GM12878 (cell line): Measurements from ENCODE around the gene LRRTM3. TPM values are rescaled to one million over a fixed set of nuclear protein-coding genes. Genes with fewer than 3 reads are reported as not detected.

Experiments used
- ATAC-seq: fragments of 200-7000 bp; cut with Tn5 transposase; 3 replicates; pipeline ENCODE4 v1.9.1; 2020; ENCODE audit warnings: mild to moderate bottlenecking, moderate library complexity
- BruUV-seq: library from RNA; stranded (reverse); fragments of 400-500 nt; replicated peaks from 2 replicates; lab custom pipeline; 2021; lab: Mats Ljungman, UMichigan
- CTCF ChIA-PET: fragments of 300-600 bp; sonication (Branson Sonifier 250); formaldehyde crosslinking; extraction: SDS; loops from one replicate; lab custom pipeline; 2021; ENCODE audit warnings: inconsistent platforms; lab: Yijun Ruan, JAX
- POLR2A ChIA-PET: fragments of 350-600 bp; formaldehyde crosslinking; extraction: SDS; loops from one replicate; lab custom pipeline; 2021; ENCODE audit warnings: inconsistent platforms; lab: Charles Lee
- RAD21 ChIA-PET: fragments of 300-600 bp; sonication (Branson Sonifier 250); formaldehyde crosslinking; loops from one replicate; lab custom pipeline; 2023; ENCODE audit warnings: antibody characterized with exemption; ENCODE audit not compliant: unreplicated experiment; lab: Charles Lee
- SMC1A ChIA-PET: fragments of 300-600 bp; sonication (Branson Sonifier 250); formaldehyde crosslinking; loops from one replicate; lab custom pipeline; 2023; ENCODE audit not compliant: unreplicated experiment, uncharacterized antibody; lab: Charles Lee
- DNase-seq: peaks from one replicate; pipeline ENCODE4 v3.0.0-alpha.2; 2011; ENCODE audit warnings: low read depth, low spot score
- FAIRE-seq: peaks from 3 replicates; lab custom pipeline; 2011; peaks lifted over from hg19 to GRCh38; lab: Jason Lieb, UNC
- H2AFZ ChIP-seq: 2 replicates; pipeline ENCODE4 v1.6.0; 2011; ENCODE audit warnings: low read depth, low read length, control low read depth; ENCODE audit not compliant: control insufficient read depth
- H3K27ac ChIP-seq: 2 replicates; pipeline ENCODE4 v1.5.1; 2011; ENCODE audit warnings: control low read depth; ENCODE audit not compliant: control insufficient read depth, insufficient read depth
- H3K27me3 ChIP-seq, 2 experiments: replicated peaks in 1 of 2; 2 replicates each; pipeline versions ENCODE4 v1.6.0 to v1.6.1; 2011; ENCODE audit warnings: low read length in 1 of 2; ENCODE audit not compliant: control insufficient read depth in 2 of 2, insufficient read depth in 2 of 2
- H3K36me3 ChIP-seq, 2 experiments: 2 replicates each; pipeline ENCODE4 v1.5.1; 2011; ENCODE audit warnings: low read length in 1 of 2; ENCODE audit not compliant: control insufficient read depth in 2 of 2, insufficient read depth in 2 of 2
- H3K4me1 ChIP-seq: 2 replicates; pipeline ENCODE4 v1.6.1; 2011; ENCODE audit warnings: mild to moderate bottlenecking, low read length, moderate library complexity, mixed read lengths; ENCODE audit not compliant: control insufficient read depth, insufficient read depth
- H3K4me2 ChIP-seq: 2 replicates; pipeline ENCODE4 v1.6.0; 2011; ENCODE audit warnings: control low read depth; ENCODE audit not compliant: control insufficient read depth, insufficient read depth
- H3K4me3 ChIP-seq: fragments of 200-600 bp; sonication (generic); 2 replicates; pipeline ENCODE4 v1.5.1; 2016
- H3K79me2 ChIP-seq: 2 replicates; pipeline ENCODE4 v1.6.0; 2011; ENCODE audit warnings: low read length; ENCODE audit not compliant: control insufficient read depth, insufficient read depth
- H3K9ac ChIP-seq: 2 replicates; pipeline ENCODE4 v1.8.0; 2011; ENCODE audit warnings: low read length, control low read depth, mixed read lengths; ENCODE audit not compliant: control insufficient read depth, insufficient read depth
- H3K9me3 ChIP-seq: replicated peaks from 3 replicates; pipeline ENCODE4 v1.5.1; 2011; ENCODE audit warnings: mild to moderate bottlenecking, low read length; ENCODE audit not compliant: control insufficient read depth, insufficient read depth
- H4K20me1 ChIP-seq: 2 replicates; pipeline ENCODE4 v1.6.0; 2011; ENCODE audit not compliant: control insufficient read depth, insufficient read depth
- CHD1 ChIP-seq: IDR thresholded peaks from 2 replicates; pipeline ENCODE4 v1.6.1; 2012; ENCODE audit warnings: low read depth, low read length, improper control_type of control experiment
- CHD4 ChIP-seq: fragments of 200-600 bp; sonication (generic); IDR thresholded peaks from 2 replicates; pipeline ENCODE4 v1.6.1; 2016; ENCODE audit warnings: mild to moderate bottlenecking
- CTCF ChIP-seq, 3 experiments: IDR thresholded peaks in 2 of 3; conservative IDR thresholded peaks in 1 of 3; 2 replicates each; pipeline ENCODE4 v1.5.1; 2011; ENCODE audit warnings: low read depth in 3 of 3, low read length in 3 of 3, mild to moderate bottlenecking in 3 of 3, control low read depth in 2 of 3, moderate library complexity in 2 of 3, inconsistent platforms in 1 of 3, mixed read lengths in 1 of 3; ENCODE audit not compliant: control insufficient read depth in 2 of 3, insufficient read depth in 1 of 3; ENCODE audit errors: extremely low read depth in 1 of 3
- DPF2 ChIP-seq: fragments of 450-650 bp; IDR thresholded peaks from 2 replicates; pipeline ENCODE4 v1.6.1; 2017; ENCODE audit warnings: mild to moderate bottlenecking
- EZH2 ChIP-seq: IDR thresholded peaks from 2 replicates; pipeline ENCODE4 v1.6.1; 2012; ENCODE audit warnings: low read depth, mild to moderate bottlenecking, control low read depth, inconsistent platforms, low read length, borderline replicate concordance; ENCODE audit not compliant: control insufficient read depth
- MEF2A ChIP-seq: IDR thresholded peaks from 2 replicates; pipeline ENCODE4 v1.6.1; 2011; ENCODE audit warnings: low read depth, mild to moderate bottlenecking, low read length, moderate library complexity; ENCODE audit not compliant: insufficient read depth
- SP1 ChIP-seq: IDR thresholded peaks from one replicate; pipeline ENCODE4 v1.6.1; 2011; ENCODE audit warnings: low read depth, low read length
- ZSCAN29 ChIP-seq: fragments of 450-650 bp; IDR thresholded peaks from 2 replicates; pipeline ENCODE4 v1.6.1; 2017; ENCODE audit warnings: mild to moderate bottlenecking, moderate library complexity
- WGBS: methylation state at CpG from one replicate; pipeline ENCODE4 v1.1.6; 2016; ENCODE audit warnings: low lambda C conversion rate; ENCODE audit not compliant: insufficient replicate concordance, insufficient coverage; ENCODE audit errors: missing lambda C conversion rate; 5-methylcytosine and 5-hydroxymethylcytosine counted together
- in situ Hi-C: fragments of 300-500 bp; cut with MboI; formaldehyde crosslinking; loops from 9 replicates; pipeline ENCODE4 v1.14.3; 2018; ENCODE audit warnings: mixed read lengths
- intact Hi-C: fragments of 100-400 bp; cut with micrococcal nuclease; formaldehyde crosslinking; loops from one replicate; pipeline ENCODE4 v1.14.2; 2022; ENCODE audit not compliant: unreplicated experiment
- polyA plus RNA-seq, 11 experiments: library from polyadenylated mRNA; depleted of rRNA in 4 of 11; unstranded in 6 of 11; stranded (reverse) in 5 of 11; fragments of >200 nt; fragmentation: Nextera tagmentation in 4 of 11; fragmentation: Illumina TruSeq in 1 of 11; extraction: Ambion mirVana in 4 of 11; extraction: Trizol in 1 of 11; gene quantifications; 1 replicate in 1 of 11; 2 replicates in 10 of 11; pipeline versions ENCODE4 v1.2.1 to v1.2.3, GENCODE V29; 2011 to 2016; ENCODE audit warnings: inconsistent platforms in 2 of 11, missing spikeins in 2 of 11, low read depth in 1 of 11
- total RNA-seq, 4 experiments: library from RNA; depleted of rRNA in 3 of 4; stranded (reverse); fragments of >200 nt in 3 of 4; fragmentation: Illumina TruSeq in 1 of 4; extraction: Trizol in 1 of 4; gene quantifications; 2 replicates each; pipeline versions ENCODE4 v1.2.1 to v1.2.3, GENCODE V29; 2013 to 2021

The LRRTM3 gene
- total and polyA plus RNA-seq, 10 of the 15 experiments (the other 5 are each of a cell fraction or from before 2014, with no cell fraction given): not detected

GRCh38 chr10:66919248-66919647 is 6.6 kb upstream of the LRRTM3 start:
- no peak for DNase-seq
- SMC1A ChIA-PET: no interaction called here
- no peak for ATAC-seq
- POLR2A ChIA-PET: no interaction called here
- no peak overlapping the region for H3K4me2 ChIP-seq
- H3K27me3 ChIP-seq: no peaks in the 10 kb centered on the region
- no peak overlapping the region for H3K9ac ChIP-seq
- no peak overlapping the region for H3K27ac ChIP-seq
- intact Hi-C loops: no loop called here
- no peak for TF ChIP-seq CHD4
- TF ChIP-seq SP1: no peak
- no peak for TF ChIP-seq ZSCAN29
- no peak for TF ChIP-seq CTCF (IDR thresholded peaks at IDR 0.05 in 2 of 3, conservative IDR thresholded peaks at IDR 0.05 in 1 of 3; ENCODE audit: control insufficient read depth in 2 of 3, extremely low read depth in 1 of 3, insufficient read depth in 1 of 3, low read depth in 3 of 3, low read length in 3 of 3)
- no peak for TF ChIP-seq DPF2
- TF ChIP-seq MEF2A: no peak
- no peak for TF ChIP-seq EZH2
- TF ChIP-seq CHD1: no peak
- TF ChIP-seq, all 136 proteins: peak for 0
- H3K4me1 ChIP-seq: no peaks in the 10 kb centered on the region
- H3K9me3 ChIP-seq: no peaks in the 10 kb centered on the region
- no peaks in the 10 kb centered on the region for H4K20me1 ChIP-seq
- no TSS peak for BruUV-seq
- H3K79me2 ChIP-seq: no peaks in the 10 kb centered on the region
- ChIA-PET RAD21 (no interaction called here), CTCF (no interaction called here)
- no peak overlapping the region for H2AFZ ChIP-seq
- FAIRE-seq: no peak
- H3K36me3 ChIP-seq: no peaks in the 10 kb centered on the region
- WGBS: 64% methylated on average over 2 of the region's 2 CpGs
- no peak overlapping the region for H3K4me3 ChIP-seq
- in situ Hi-C loops: no loop called here
